Measurements from ENCODE around the gene PPL.

Gene PPL

DNA sequence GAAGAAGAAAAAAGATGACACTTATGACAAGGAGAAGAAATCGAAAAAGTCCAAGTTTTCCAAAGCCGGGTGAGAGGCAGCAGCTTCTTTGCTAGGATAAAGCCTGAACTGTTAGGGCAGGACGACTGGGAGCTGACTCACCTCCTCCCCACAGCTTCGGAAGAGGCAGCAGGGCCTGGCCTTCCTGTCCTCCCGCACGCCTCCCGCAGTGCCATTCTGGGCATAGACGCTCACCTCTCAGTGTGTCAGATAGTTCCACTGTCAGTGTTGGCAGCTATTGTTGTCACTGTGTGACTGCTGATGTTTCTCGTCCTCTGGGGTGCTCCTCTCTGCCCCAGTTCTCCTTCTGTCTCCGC is 77.1 kb downstream of the PPL start:
- DNase-seq (ENCODE audit: low read depth) = no peak

DNA sequence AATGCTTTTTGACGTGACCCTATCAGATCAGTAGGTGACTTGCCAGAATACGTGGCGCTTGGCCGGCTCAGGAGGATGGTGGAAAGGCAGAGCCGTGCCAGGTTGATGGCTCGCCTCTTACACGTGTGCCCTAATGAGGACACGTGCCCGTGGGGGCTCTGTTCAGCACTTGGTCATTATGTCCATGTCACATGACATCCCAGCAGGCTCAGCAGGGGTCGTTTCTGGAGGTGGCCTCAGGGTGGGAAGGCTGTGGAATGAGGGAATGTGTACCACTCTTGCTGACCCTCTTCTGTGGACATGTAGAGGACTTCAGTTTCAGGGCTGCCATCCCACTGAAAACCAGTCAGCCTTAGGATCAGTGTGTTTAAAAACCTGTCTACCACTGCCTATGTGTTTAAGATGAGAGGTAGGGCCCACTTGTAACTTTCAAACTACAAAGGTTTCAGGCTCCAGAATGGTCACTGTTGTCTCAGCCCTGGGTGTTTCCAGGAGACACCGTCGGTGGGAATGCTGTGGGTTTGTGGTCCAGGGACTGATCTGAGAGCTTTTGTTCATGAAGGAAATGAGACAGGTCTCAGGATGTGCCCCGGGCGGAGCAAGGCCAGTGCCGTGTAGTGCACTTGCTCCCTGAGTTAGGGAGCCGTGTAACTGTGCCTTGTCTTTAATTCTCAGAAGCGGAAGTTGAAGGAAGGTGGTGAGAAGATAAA is 77.6 kb downstream of the PPL start:
- DNase-seq (ENCODE audit: low read depth) = no peak

DNA sequence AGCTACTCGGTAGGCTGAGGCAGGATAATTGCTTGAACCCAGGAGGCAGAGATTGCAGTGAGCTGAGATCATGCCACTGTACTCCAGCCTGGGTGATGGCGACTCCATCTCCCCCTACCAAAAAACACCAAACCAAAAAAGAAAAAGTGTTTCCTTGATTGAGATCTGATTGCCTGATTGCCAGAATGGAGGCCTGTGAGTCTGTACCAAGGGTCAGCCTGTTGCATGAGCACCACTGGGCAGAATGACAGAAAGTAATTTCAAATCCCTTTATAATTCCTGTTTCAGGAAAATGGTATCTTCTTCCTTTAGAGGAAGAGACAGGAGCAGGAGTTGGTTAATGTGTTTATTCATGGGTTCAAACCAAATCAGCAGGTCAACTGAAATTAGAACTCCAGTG is 81.1 kb downstream of the PPL start:
- no peak for DNase-seq (ENCODE audit: low read depth)

DNA sequence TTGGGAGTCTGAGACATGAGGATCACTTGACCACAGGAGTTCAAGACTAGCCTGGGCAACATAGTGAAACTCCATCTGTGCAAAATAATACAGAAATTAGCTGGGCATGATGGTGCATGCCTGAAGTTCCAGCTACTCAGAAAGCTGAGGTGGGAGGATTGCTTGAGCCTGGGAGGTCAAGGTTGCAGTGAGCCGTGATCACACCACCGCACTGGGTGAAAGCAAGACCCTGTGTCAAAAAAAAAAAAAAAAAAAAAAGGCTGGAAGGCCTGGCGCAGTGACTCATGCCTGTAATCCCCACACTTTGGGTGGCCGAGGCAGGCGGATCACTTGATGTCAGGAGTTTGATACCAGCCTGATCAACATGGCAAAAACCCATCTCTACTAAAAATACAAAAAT is 81.6 kb downstream of the PPL start:
- DNase-seq (ENCODE audit: low read depth) = no peak

DNA sequence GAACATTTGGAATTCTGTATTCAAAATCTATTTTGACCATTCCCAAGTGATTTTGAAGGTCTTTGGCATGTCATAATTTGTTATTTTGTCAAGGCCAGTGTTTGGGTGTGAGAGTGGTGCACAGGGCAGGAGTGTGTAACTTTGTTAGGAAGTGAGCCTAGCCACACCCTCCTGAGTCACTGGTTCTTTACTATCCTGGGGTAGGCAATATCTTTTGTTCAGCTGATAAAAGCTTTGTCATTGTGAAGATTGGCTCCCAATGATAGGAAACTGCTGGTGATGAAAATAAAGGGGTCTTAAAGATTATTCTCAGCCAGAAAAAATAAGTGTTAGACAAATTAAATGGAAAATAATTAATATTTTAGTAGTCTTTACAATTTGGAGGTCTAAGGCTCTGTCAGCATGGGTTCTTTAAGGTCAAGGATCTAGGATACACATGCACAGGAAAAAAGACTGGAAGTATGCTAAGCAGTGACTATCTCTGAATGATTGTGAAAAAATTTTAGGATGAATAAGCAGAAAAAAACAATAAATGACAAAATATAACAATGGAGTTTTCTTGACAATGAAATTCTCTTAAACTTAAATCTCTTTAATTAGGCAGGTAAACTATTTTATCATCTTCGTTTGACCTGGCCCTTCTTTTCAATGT is 84.6 kb downstream of the PPL start:
- no peak for DNase-seq (ENCODE audit: low read depth)

DNA sequence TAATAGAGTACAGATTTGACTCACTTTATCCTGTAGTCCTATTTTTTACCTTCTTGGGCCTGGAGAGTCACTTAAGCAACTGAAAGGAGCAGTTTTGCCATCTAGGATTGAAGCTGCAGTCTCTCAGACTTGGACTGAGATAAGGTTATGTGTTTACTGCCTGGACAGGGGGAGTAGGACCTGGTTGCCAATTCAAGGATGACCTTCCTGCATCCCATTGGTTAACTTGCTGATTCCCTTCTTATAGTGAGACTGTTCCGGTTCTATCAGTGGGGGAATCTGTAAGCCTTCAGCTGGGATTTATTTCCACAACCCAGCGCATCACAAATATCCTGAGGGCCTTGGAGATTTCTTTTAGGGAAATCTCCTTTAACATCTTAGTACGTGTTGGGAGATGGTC is 86.7 kb downstream of the PPL start:
- no peak for DNase-seq (ENCODE audit: low read depth)

DNA sequence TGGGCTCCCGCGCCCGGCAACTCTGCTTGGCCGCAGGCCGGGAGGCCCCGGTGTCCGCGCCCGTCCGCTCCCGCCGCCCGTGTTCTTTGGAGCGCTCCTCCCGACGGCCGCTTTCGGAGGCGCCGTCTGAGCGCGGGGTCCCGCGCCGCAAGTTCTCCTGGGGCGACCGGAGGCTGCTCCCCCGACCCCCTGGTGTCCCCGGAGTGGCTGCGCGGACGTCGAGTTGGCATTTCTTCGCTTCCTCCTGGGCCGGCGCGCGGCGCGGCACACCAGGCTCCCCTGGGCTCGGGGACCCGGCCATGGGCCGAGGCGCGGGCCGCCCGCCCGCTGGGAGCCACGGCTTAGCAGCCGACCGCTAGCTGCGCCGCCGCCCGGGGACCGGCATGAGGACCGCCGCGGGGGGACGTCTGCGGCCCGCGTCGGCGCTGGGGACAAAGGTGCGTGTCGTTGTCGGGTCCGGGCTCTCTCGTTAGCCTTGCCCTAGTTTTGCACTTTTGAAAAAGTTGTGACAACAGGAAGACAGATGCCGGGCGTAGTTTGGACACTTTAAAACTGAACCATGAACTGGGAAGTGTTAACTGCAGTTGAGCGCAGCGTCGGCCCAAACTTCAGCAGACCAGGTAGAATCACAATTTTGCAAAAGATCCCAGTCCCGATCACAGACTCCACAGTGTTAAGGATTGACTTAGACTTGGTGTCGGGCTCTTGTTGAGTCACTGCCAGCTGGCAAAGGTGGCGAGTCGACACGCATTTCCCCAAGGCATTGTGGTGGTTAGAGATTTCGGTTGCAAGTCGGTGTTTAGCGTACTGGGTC is 89.0 kb downstream of the PPL start:
- DNase-seq (ENCODE audit: low read depth) = no peak

DNA sequence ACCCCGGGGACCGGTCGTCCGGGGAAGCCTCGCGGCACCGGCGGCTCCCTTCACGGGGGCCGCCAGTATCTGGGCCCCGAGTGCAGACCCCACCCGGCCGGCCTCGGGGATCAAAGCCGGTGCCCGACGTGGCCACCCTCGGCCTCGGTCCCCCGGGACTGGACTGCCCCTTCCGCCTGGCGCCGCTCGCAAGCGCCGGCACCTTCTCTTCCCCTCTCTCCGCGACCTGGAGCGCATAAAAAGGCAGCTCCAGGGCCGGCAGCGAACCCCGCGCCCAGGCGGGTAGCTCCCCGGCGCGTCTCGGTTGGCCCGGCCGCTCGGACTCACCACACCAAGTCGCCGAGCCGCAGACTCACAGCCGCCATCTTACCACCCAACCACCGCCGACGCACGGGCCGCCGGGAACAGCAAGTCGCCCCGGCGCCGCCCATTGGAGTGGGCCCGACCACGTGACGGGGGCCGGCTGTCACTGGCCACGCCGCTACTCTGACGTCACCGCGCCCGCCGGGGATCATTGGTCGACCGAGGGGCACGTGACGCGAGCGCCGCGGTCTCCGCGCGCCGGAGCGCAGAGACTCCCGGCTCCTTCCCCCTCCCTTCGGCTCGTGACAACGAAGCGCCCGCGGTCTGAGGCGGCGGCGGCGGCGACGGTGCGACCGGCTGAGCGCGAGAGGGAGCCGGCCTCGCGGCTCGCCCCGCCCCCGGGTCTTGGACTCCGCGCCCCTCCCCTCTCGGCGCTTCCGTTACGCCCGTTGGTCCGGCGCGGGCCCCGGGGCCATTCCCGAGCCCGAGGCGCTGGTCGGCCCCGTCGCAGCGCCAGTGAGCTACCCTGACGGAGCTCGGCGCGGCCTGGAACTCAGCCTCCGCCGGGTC is 89.8 kb downstream of the PPL start, which contains the start of the genes GLYR1 and UBN1:
GLYR1 (minus strand) TSS at position 388 of the 873 bp plus-strand sequence; CDS start at position 365, 23 bp downstream.
UBN1 (plus strand) TSS at position 581 of the 873 bp plus-strand sequence. CDS start 5,437 bp downstream, outside the sequence.
- DNase-seq (ENCODE audit: low read depth) = peak; percentile 100

DNA sequence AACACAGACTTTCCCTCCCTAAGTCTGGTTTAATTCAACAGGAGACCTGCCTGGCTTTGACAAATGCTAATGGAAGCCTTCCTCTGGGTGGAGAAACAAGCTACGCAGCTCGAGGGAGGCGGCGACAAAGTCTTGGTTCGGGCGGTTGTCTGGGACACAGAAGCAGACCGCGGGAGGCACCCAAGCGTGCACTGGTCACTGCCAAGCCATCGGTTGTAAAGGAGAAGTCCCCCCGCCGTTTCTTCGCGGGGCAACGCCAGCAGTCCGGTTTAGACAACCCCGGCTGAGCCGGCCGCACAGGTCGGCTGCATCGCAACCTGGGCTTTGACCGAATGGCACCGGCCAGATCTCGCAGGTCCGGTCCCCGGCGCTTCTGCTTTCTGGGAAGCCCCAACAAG is 90.4 kb downstream of the PPL start:
- DNase-seq (ENCODE audit: low read depth) = no peak

DNA sequence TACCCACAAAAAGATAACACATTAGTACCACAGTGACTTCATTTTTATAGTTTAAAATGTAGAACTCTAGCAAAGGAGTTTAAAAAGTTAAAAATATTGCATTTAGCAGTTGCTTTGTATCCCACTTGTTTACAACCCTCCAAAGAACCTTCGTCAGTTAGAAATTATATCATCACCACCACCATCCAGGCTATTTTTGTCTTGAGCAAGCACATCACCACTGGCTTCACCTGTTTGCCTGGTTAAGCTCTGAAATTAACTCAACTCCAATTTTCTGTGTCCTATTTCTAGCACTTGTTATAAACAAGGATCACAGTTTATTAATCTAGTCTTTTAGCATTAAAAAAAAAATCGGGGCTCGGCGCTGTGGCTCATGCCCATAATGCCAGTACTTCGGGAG is 96.0 kb downstream of the PPL start:
- no peak for DNase-seq (ENCODE audit: low read depth)

DNA sequence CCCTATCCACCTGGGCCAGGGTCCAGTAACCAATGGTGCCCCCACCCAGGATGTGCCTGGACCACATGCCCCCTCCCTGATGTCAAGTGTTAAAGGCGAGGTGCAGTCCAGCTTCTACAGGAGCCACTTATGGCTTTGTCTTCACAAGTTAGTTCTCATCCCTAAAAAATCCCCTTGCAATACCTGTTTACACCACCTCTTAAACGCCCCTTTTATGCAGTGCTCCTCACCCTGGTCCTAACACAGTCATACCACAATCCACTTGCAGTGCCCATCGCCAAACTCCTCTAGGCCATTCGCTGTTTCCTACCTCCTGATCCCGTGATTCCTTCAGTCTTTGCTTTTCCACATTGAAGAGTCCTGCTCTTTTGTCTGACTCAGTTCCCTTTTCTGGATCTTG is 97.0 kb downstream of the PPL start:
- DNase-seq (ENCODE audit: low read depth) = no peak

DNA sequence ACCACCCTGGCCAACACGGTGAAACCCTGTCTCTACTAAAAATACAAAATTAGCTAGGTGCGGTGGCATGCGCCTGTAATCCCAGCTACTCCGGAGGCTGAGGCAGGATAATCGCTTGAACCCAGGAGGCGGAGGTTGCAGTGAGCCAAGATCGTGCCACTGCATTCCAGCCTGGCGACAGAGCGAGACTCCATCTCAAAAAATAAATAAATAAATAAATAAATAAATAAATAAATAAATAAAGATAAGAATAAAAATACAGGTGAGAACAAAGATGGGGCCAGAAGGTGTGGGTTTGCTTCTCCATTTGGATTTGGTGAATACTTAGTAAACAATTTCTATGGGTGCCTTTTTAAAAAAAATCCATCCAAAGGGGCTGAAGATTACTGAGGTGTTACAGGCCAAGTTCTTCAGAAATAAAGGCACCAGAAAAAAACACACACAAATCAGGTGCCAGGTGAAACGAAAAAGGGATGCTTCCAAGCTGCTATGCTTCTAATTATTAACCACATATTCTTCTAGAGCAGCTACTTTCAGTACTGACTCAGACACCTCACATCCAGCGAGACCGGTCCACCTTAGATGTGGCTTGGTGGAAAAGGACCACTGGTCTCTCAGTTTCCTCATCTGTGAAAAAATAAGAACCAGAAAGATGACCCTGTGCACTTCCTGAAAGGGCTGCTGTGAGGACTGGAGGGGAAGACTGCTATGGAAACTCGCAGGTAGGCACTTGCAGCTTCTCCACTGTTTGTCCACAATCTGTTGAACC is 99.0 kb downstream of the PPL start:
- DNase-seq (ENCODE audit: low read depth) = no peak

DNA sequence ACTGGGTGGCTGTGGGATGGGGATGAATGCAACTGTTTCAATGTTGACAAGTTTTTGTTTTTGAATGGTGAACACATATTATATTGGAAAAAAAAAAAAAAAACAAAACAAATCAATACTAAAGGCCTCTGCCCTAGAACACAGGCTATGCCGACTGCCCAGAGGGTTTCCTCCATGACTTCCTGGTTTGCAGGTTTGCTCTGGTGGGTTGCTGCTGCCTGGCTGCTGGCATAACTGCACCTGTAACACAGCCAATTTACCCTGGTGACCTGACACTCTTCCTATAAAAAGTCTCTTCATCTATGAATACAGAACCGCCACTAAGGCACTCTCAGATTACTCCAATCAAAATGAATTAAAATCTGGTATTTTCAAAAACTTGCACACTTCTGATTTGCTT is 100.2 kb downstream of the PPL start:
- DNase-seq (ENCODE audit: low read depth) = no peak

DNA sequence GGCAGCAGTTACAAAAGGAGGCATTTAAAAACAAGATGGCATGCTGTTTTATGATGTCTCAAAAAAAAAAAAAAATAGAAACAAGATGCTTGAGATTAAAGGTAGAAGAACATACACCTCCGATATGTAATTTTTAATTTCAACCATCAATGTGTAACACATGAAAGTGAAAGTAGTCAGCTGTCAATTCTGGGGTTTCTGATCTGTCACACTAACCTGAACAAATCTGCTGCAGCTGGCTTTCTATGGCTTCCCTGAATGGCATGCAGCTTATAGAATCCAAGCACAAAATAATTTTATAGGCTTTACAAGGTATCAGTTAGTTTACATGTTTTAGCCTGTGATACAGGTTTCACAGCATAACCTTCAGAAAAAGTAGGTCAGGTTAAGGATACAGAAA is 103.4 kb downstream of the PPL start:
- no peak for DNase-seq (ENCODE audit: low read depth)

DNA sequence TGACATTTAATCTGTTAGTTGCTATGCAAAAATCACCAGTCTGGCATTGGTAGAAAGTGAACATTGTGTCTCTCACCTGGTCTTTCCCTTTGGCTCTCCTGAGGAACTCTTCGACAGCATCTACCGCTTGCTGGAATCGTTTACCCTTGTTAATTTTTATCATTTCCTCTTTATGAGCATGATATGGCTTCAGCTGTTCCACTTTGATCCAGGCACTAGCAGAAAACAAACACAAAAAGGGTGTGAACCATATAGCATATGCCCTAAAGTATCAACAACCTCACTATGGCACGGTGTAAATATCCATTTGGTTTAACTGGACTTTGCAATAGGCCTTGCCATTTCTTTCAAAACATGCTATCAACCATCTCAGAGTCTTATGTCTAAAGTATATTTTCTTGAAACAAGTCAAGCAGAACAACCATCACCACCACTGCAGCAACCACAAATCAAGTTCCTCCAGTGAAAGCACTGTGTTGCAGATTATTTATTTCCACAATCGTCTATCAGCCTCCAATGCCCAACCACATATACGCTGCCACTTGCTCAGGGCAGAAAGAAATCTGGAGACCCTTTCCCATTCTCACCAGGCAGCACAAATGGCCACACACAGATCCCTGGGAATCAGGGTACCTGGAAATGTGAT is 104.1 kb downstream of the PPL start:
- DNase-seq (ENCODE audit: low read depth) = no peak
